Measurements from ENCODE around the gene WDR45B. TPM values are rescaled to one million over a fixed set of nuclear protein-coding genes. Genes with fewer than 3 reads are reported as not detected.

The WDR45B gene
- polyA plus RNA-seq, 1 donor from 2014 or later: 131 TPM

DNA sequence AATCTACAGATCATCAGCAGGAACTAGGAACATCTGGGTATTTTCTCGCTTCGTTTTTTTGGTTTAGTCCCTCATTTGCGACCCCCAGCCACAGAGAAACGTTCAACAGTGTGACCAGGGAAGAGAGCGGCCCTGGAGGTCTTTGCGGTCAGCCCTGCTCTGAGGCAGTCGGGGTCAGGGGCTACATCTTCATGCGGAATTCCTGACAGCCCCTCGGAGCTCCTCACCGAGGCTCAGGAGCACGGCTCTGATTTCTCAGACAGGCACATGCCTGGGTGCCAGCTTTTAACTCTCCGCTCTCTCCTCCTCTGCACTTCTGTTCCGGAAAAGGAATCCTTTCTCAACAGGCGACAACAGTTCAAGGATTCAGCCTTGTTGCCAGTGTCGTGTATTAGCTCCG lies 8.0 kb upstream of the WDR45B start:
- peaks cover 10% of the 10 kb centered on the region for H3K36me3 ChIP-seq (ENCODE audit: insufficient read depth, low read length)
- H3K27me3 ChIP-seq (ENCODE audit: insufficient read depth, low read depth, low read length): no peaks in the 10 kb centered on the region
- no peak for TF ChIP-seq TAF1 (IDR thresholded peaks at IDR 0.05; ENCODE audit: low read depth)
- TF ChIP-seq SMC3 (conservative IDR thresholded peaks at IDR 0.05; ENCODE audit: poor library complexity): no peak
- no peak for TF ChIP-seq EZH2 (IDR thresholded peaks at IDR 0.05; ENCODE audit: borderline replicate concordance, insufficient read depth, low read length, poor library complexity, severe bottlenecking)
- TF ChIP-seq EP300 (conservative IDR thresholded peaks at IDR 0.05; ENCODE audit: poor library complexity, severe bottlenecking): no peak
- TF ChIP-seq RAD21 (conservative IDR thresholded peaks at IDR 0.05): no peak
- TF ChIP-seq, protein P1, sequence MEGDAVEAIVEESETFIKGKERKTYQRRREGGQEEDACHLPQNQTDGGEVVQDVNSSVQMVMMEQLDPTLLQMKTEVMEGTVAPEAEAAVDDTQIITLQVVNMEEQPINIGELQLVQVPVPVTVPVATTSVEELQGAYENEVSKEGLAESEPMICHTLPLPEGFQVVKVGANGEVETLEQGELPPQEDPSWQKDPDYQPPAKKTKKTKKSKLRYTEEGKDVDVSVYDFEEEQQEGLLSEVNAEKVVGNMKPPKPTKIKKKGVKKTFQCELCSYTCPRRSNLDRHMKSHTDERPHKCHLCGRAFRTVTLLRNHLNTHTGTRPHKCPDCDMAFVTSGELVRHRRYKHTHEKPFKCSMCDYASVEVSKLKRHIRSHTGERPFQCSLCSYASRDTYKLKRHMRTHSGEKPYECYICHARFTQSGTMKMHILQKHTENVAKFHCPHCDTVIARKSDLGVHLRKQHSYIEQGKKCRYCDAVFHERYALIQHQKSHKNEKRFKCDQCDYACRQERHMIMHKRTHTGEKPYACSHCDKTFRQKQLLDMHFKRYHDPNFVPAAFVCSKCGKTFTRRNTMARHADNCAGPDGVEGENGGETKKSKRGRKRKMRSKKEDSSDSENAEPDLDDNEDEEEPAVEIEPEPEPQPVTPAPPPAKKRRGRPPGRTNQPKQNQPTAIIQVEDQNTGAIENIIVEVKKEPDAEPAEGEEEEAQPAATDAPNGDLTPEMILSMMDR (IDR thresholded peaks at IDR 0.05; ENCODE audit: poor library complexity, severe bottlenecking): no peak
- no peak for TF ChIP-seq MXI1 (conservative IDR thresholded peaks at IDR 0.05; ENCODE audit: poor library complexity, severe bottlenecking)
- TF ChIP-seq, protein P2, sequence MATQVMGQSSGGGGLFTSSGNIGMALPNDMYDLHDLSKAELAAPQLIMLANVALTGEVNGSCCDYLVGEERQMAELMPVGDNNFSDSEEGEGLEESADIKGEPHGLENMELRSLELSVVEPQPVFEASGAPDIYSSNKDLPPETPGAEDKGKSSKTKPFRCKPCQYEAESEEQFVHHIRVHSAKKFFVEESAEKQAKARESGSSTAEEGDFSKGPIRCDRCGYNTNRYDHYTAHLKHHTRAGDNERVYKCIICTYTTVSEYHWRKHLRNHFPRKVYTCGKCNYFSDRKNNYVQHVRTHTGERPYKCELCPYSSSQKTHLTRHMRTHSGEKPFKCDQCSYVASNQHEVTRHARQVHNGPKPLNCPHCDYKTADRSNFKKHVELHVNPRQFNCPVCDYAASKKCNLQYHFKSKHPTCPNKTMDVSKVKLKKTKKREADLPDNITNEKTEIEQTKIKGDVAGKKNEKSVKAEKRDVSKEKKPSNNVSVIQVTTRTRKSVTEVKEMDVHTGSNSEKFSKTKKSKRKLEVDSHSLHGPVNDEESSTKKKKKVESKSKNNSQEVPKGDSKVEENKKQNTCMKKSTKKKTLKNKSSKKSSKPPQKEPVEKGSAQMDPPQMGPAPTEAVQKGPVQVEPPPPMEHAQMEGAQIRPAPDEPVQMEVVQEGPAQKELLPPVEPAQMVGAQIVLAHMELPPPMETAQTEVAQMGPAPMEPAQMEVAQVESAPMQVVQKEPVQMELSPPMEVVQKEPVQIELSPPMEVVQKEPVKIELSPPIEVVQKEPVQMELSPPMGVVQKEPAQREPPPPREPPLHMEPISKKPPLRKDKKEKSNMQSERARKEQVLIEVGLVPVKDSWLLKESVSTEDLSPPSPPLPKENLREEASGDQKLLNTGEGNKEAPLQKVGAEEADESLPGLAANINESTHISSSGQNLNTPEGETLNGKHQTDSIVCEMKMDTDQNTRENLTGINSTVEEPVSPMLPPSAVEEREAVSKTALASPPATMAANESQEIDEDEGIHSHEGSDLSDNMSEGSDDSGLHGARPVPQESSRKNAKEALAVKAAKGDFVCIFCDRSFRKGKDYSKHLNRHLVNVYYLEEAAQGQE (IDR thresholded peaks at IDR 0.05; ENCODE audit: borderline replicate concordance): no peak
- no peak for TF ChIP-seq POLR2AphosphoS5 (IDR thresholded peaks at IDR 0.05)
- no peaks in the 10 kb centered on the region for H3K9me3 ChIP-seq (ENCODE audit: low read length)
- H3K79me2 ChIP-seq (replicated peaks; ENCODE audit: insufficient read depth, low read length): no peaks in the 10 kb centered on the region
- H3F3A ChIP-seq (ENCODE audit: insufficient read depth, low read length, poor library complexity, severe bottlenecking): no peaks in the 10 kb centered on the region
- no peak overlapping the region for H3K9ac ChIP-seq (ENCODE audit: low read length)
- H3K4me2 ChIP-seq (ENCODE audit: low read length): no peak overlapping the region
- no peak overlapping the region for H3K4me3 ChIP-seq (ENCODE audit: low read length)
- no peaks in the 10 kb centered on the region for H3K9me2 ChIP-seq (ENCODE audit: insufficient read depth, low read length)
- no peak overlapping the region for H3K27ac ChIP-seq (ENCODE audit: low read length)
- no peak overlapping the region for H2AFZ ChIP-seq (ENCODE audit: low read depth, low read length)
- H4K20me1 ChIP-seq (ENCODE audit: insufficient read depth): no peaks in the 10 kb centered on the region

DNA sequence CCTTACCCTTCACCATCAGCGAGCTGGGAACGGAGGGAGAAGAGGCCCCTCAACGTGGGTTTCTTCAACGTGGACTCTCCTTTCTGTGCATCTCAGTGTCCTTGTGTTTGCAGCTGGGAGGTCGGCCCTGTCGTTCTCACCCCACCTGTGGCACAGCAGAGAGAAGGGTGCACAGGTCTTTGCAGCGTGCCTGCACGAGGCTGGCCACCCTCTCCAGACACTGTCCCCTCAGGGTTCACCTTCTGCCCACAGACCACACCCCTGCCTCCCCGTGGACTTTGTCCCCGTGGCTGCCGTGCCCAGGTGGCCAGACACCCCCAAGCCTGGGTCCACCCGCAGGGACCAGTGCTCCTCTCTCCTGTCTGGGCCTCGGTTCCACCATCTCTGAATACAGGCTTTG lies 7.3 kb upstream of the WDR45B start:
- H3K27me3 ChIP-seq (ENCODE audit: insufficient read depth, low read depth, low read length): no peaks in the 10 kb centered on the region
- no peaks in the 10 kb centered on the region for H3F3A ChIP-seq (ENCODE audit: insufficient read depth, low read length, poor library complexity, severe bottlenecking)
- H2AFZ ChIP-seq (ENCODE audit: low read depth, low read length): no peak overlapping the region
- no peak overlapping the region for H3K4me3 ChIP-seq (ENCODE audit: low read length)
- H3K9me2 ChIP-seq (ENCODE audit: insufficient read depth, low read length): no peaks in the 10 kb centered on the region
- TF ChIP-seq EP300 (conservative IDR thresholded peaks at IDR 0.05; ENCODE audit: poor library complexity, severe bottlenecking) (no peak), EZH2 (IDR thresholded peaks at IDR 0.05; ENCODE audit: borderline replicate concordance, insufficient read depth, low read length, poor library complexity, severe bottlenecking) (no peak), TAF1 (IDR thresholded peaks at IDR 0.05; ENCODE audit: low read depth) (no peak), RAD21 (conservative IDR thresholded peaks at IDR 0.05) (no peak), SMC3 (conservative IDR thresholded peaks at IDR 0.05; ENCODE audit: poor library complexity) (no peak), MXI1 (conservative IDR thresholded peaks at IDR 0.05; ENCODE audit: poor library complexity, severe bottlenecking) (no peak), POLR2AphosphoS5 (IDR thresholded peaks at IDR 0.05) (no peak)
- TF ChIP-seq, protein P2 (IDR thresholded peaks at IDR 0.05; ENCODE audit: borderline replicate concordance): no peak
- TF ChIP-seq, protein P1 (IDR thresholded peaks at IDR 0.05; ENCODE audit: poor library complexity, severe bottlenecking): no peak
- no peaks in the 10 kb centered on the region for H3K9me3 ChIP-seq (ENCODE audit: low read length)
- H3K4me2 ChIP-seq (ENCODE audit: low read length): no peak overlapping the region
- no peak overlapping the region for H3K9ac ChIP-seq (ENCODE audit: low read length)
- H4K20me1 ChIP-seq (ENCODE audit: insufficient read depth): no peaks in the 10 kb centered on the region
- no peaks in the 10 kb centered on the region for H3K79me2 ChIP-seq (replicated peaks; ENCODE audit: insufficient read depth, low read length)
- no peak overlapping the region for H3K27ac ChIP-seq (ENCODE audit: low read length)
- peaks cover 10% of the 10 kb centered on the region for H3K36me3 ChIP-seq (ENCODE audit: insufficient read depth, low read length)
